Hematopoietic multipotent progenitor cell treated with erythropoietin and hydrocortisone succinate and interleukin-3 and kit ligand, for 17 days (in vitro differentiated cells): ENCODE results near the gene TEX14.
A peak's percentile ranks its signal among the peaks of the same experiment; 100 is the strongest.
"Not testable (repeated sequence)": the region's sequence is repeated elsewhere in the genome, so short reads cannot be mapped to it uniquely, and the experiment has no call there.

Source experiments
- DNase-seq: peaks from one replicate; pipeline ENCODE4 v3.0.0-alpha.2; 2015; ENCODE audit warnings: low spot score

TEX14 gene

GRCh38 chr17:58606934-58607333 lies 84.9 kb downstream of the TEX14 start:
- DNase-seq = no peak

- DNase-seq = no peak
These were observed 85.9 kb downstream of the TEX14 start for GRCh38 chr17:58605986-58606385.

- no peak for DNase-seq
These were observed 86.4 kb downstream of the TEX14 start for GRCh38 chr17:58605470-58605869.

- DNase-seq = no peak
These were observed 89.9 kb downstream of the TEX14 start for GRCh38 chr17:58601976-58602375.

GRCh38 chr17:58597371-58597770 lies 94.5 kb downstream of the TEX14 start:
- DNase-seq = no peak

- no peak for DNase-seq
These were observed 96.6 kb downstream of the TEX14 start for GRCh38 chr17:58595194-58595792.

GRCh38 chr17:58593123-58593522 lies 98.7 kb downstream of the TEX14 start:
- no peak for DNase-seq

GRCh38 chr17:58591455-58591854 lies 100.4 kb downstream of the TEX14 start:
- DNase-seq = no peak

- DNase-seq = no peak
These were observed 101.5 kb downstream of the TEX14 start for GRCh38 chr17:58590377-58590776.

GRCh38 chr17:58587713-58588117 lies 104.1 kb downstream of the TEX14 start:
- peak; percentile 59 for DNase-seq

- DNase-seq = no peak
These were observed 105.7 kb downstream of the TEX14 start for GRCh38 chr17:58586009-58586644.

- no peak for DNase-seq
These were observed 106.3 kb downstream of the TEX14 start for GRCh38 chr17:58585554-58585953.

- DNase-seq = no peak
These were observed 108.4 kb downstream of the TEX14 start for GRCh38 chr17:58583486-58583885.

- DNase-seq = not testable (repeated sequence)
These were observed 109.1 kb downstream of the TEX14 start for GRCh38 chr17:58582718-58583117.

GRCh38 chr17:58580671-58581070 lies 111.2 kb downstream of the TEX14 start:
- no peak for DNase-seq

GRCh38 chr17:58577696-58578095 lies 114.1 kb downstream of the TEX14 start:
- peak; percentile 66 for DNase-seq

GRCh38 chr17:58576679-58577367 lies 115.0 kb downstream of the TEX14 start:
- no peak for DNase-seq

GRCh38 chr17:58575511-58575910 lies 116.3 kb downstream of the TEX14 start:
- DNase-seq = peak; percentile 16

GRCh38 chr17:58574025-58574424 lies 117.8 kb downstream of the TEX14 start:
- DNase-seq = no peak

GRCh38 chr17:58572846-58573245 lies 119.0 kb downstream of the TEX14 start:
- DNase-seq = no peak

- no peak for DNase-seq
These were observed 121.1 kb downstream of the TEX14 start for GRCh38 chr17:58570758-58571157.

- DNase-seq = no peak
These were observed 122.6 kb downstream of the TEX14 start for GRCh38 chr17:58569196-58569595.

GRCh38 chr17:58568044-58568799 lies 123.6 kb downstream of the TEX14 start:
- no peak for DNase-seq
